ENCODE data around the gene DNAH5. TPM values are rescaled to one million over a fixed set of nuclear protein-coding genes. Genes with fewer than 3 reads are reported as not detected.

The DNAH5 gene
- total RNA-seq, 4 donors from 2014 or later = 0.31 to 1.4 (median 1.0) TPM

GRCh38 chr5:13955896-13956295 lies 11.4 kb upstream of the DNAH5 start:
- no peaks in the 10 kb centered on the region for H3K36me3 ChIP-seq
- H3K27me3 ChIP-seq = no peaks in the 10 kb centered on the region
- H3K4me3 ChIP-seq = no peak overlapping the region
- ATAC-seq = no peak
- TF ChIP-seq EP300 (IDR thresholded peaks at IDR 0.05) (no peak), POLR2A (IDR thresholded peaks at IDR 0.05) (no peak), CTCF (IDR thresholded peaks at IDR 0.05) (no peak), POLR2AphosphoS5 (IDR thresholded peaks at IDR 0.05) (no peak)
- H3K27ac ChIP-seq = no peak overlapping the region
- H3K9me3 ChIP-seq = no peaks in the 10 kb centered on the region
- H3K4me1 ChIP-seq = no peaks in the 10 kb centered on the region
- WGBS, 2 donors (ENCODE audit: low coverage in 1 of 2) = 80 to 84% methylated on average over 5 of the region's 5 CpGs

- WGBS, 2 donors (ENCODE audit: low coverage in 1 of 2) = 78 to 100% methylated on average over 2 to 7 of the region's 10 CpGs
- no peak for TF ChIP-seq POLR2AphosphoS5 (IDR thresholded peaks at IDR 0.05)
- TF ChIP-seq POLR2A (IDR thresholded peaks at IDR 0.05) = no peak
- no peak for TF ChIP-seq EP300 (IDR thresholded peaks at IDR 0.05)
- TF ChIP-seq CTCF (IDR thresholded peaks at IDR 0.05) = no peak
- Histone ChIP-seq H3K4me1 (no peaks in the 10 kb centered on the region), H3K4me3 (no peak overlapping the region), H3K36me3 (no peaks in the 10 kb centered on the region), H3K27ac (no peak overlapping the region), H3K27me3 (no peaks in the 10 kb centered on the region), H3K9me3 (no peaks in the 10 kb centered on the region)
- no peak for ATAC-seq
Measured at GRCh38 chr5:13946111-13946510, 1.6 kb upstream of the DNAH5 start.

- Histone ChIP-seq H3K27ac (no peak overlapping the region), H3K36me3 (no peaks in the 10 kb centered on the region), H3K9me3 (no peaks in the 10 kb centered on the region), H3K4me3 (no peak overlapping the region), H3K4me1 (no peaks in the 10 kb centered on the region), H3K27me3 (no peaks in the 10 kb centered on the region)
- WGBS, 2 donors (ENCODE audit: low coverage in 1 of 2) = 93 to 100% methylated on average over 2 to 3 of the region's 3 CpGs
- ATAC-seq = no peak
- no peak for TF ChIP-seq POLR2A (IDR thresholded peaks at IDR 0.05)
- TF ChIP-seq POLR2AphosphoS5 (IDR thresholded peaks at IDR 0.05) = no peak
- no peak for TF ChIP-seq CTCF (IDR thresholded peaks at IDR 0.05)
- TF ChIP-seq EP300 (IDR thresholded peaks at IDR 0.05) = no peak
Measured at GRCh38 chr5:13945271-13945670, 783 bp upstream of the DNAH5 start.

- Histone ChIP-seq H3K4me1 (no peaks in the 10 kb centered on the region), H3K4me3 (no peak overlapping the region), H3K27ac (no peak overlapping the region), H3K27me3 (no peaks in the 10 kb centered on the region), H3K9me3 (no peaks in the 10 kb centered on the region), H3K36me3 (no peaks in the 10 kb centered on the region)
- ATAC-seq = no peak
- TF ChIP-seq POLR2AphosphoS5 (IDR thresholded peaks at IDR 0.05) (no peak), POLR2A (IDR thresholded peaks at IDR 0.05) (no peak), CTCF (IDR thresholded peaks at IDR 0.05) (no peak), EP300 (IDR thresholded peaks at IDR 0.05) (no peak)
- 0 to 25% methylated on average over 1 of the region's 1 CpG for WGBS, 2 donors (ENCODE audit: low coverage in 1 of 2)
Measured at GRCh38 chr5:13943676-13944075, 812 bp downstream of the DNAH5 start.

- ATAC-seq = no peak
- Histone ChIP-seq H3K4me1 (no peaks in the 10 kb centered on the region), H3K4me3 (no peak overlapping the region), H3K27ac (no peak overlapping the region), H3K27me3 (no peaks in the 10 kb centered on the region), H3K9me3 (no peaks in the 10 kb centered on the region), H3K36me3 (no peaks in the 10 kb centered on the region)
- 46% methylated on average over 3 of the region's 3 CpGs; no CpG with 5 or more reads in 1 of the 2 donors for WGBS, 2 donors (ENCODE audit: low coverage in 1 of 2)
- TF ChIP-seq POLR2AphosphoS5 (IDR thresholded peaks at IDR 0.05) (no peak), CTCF (IDR thresholded peaks at IDR 0.05) (no peak), POLR2A (IDR thresholded peaks at IDR 0.05) (no peak), EP300 (IDR thresholded peaks at IDR 0.05) (no peak)
Measured at GRCh38 chr5:13941468-13941867, 3.0 kb downstream of the DNAH5 start.
